Measurements from ENCODE around the gene SLC7A5. TPM values are rescaled to one million over a fixed set of nuclear protein-coding genes. Genes with fewer than 3 reads are reported as not detected.
A peak's percentile ranks its signal among the peaks of the same experiment; 100 is the strongest.

The SLC7A5 gene
- total and polyA plus RNA-seq, 2 of the 13 experiments (the other 11 are each of a cell fraction or from before 2014, with no cell fraction given), result 79.6 to 155 TPM

DNA sequence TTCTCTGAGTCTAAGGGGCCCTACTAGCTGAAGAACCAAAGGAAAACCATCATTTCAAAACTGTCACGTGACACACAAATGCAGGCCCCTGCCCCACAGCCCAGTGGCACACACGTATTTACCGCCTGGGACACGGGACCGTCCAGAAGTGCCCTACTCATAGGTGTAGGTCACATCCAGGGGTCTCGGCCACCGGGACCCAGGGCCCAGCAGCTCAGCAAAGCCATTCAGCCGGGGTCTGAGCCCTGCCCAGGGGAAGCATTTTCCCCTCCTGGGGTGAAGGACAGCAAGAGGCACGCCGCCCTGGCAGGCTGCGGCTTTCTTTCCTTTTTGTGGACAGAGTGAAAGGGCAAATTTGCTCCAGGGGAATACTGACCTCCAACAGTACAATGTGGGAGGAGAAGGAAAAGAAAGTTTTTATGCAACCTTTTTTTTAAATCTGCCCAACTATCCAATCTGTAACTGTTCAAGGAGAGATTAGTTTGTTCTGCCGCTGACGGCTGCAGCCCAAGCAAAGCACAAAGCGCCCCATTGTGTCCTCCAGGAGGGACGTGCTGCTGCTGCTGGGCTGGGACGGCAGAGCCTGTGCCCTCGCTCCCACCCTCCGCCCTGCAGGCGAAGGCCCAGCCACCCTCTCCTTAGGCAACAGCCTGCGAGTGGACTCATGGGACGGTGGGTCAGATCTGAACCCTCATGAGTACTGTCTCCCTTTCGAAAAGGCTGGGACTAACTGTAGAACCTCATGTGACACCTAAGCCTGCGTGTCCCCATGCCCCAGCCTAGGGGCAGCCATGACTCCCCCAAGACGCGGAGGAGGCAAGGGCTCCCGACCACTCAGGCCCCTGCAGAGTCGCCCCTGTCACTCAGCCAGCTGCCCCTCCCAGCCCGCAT lies 21.3 kb downstream of the SLC7A5 start (continued):
- TF ChIP-seq, protein P1, sequence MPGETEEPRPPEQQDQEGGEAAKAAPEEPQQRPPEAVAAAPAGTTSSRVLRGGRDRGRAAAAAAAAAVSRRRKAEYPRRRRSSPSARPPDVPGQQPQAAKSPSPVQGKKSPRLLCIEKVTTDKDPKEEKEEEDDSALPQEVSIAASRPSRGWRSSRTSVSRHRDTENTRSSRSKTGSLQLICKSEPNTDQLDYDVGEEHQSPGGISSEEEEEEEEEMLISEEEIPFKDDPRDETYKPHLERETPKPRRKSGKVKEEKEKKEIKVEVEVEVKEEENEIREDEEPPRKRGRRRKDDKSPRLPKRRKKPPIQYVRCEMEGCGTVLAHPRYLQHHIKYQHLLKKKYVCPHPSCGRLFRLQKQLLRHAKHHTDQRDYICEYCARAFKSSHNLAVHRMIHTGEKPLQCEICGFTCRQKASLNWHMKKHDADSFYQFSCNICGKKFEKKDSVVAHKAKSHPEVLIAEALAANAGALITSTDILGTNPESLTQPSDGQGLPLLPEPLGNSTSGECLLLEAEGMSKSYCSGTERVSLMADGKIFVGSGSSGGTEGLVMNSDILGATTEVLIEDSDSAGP (CRISPR knock-in tag; IDR thresholded peaks at IDR 0.05; ENCODE audit: borderline replicate concordance), result peak; percentile 83
- TF ChIP-seq E2F1 (CRISPR knock-in tag; IDR thresholded peaks at IDR 0.05) (peak; percentile 80), RFXAP (CRISPR knock-in tag; IDR thresholded peaks at IDR 0.05; ENCODE audit: borderline replicate concordance) (peak; percentile 83; the same call in 1 of the 2 replicates), ARNT (IDR thresholded peaks at IDR 0.05) (no peak), HNF4G (IDR thresholded peaks at IDR 0.05; ENCODE audit: borderline replicate concordance, low read depth, low read length) (peak; percentile 5; the same call in 1 of the 2 replicates), HNF4G (CRISPR knock-in tag; IDR thresholded peaks at IDR 0.05; ENCODE audit: borderline replicate concordance, low read depth) (peak; percentile 12; the same call in 1 of the 2 replicates), ZNF556 (CRISPR knock-in tag; IDR thresholded peaks at IDR 0.05; ENCODE audit: borderline replicate concordance) (peak; percentile 87; the same call in 1 of the 2 replicates), ARHGAP35 (CRISPR knock-in tag; IDR thresholded peaks at IDR 0.05; ENCODE audit: borderline replicate concordance) (0 out of 2 replicates have a peak, but pooled peaks have one; percentile 65), ZNF3 (CRISPR knock-in tag; IDR thresholded peaks at IDR 0.05) (no peak), ZNF678 (CRISPR knock-in tag; IDR thresholded peaks at IDR 0.05) (0 out of 2 replicates have a peak, but pooled peaks have one; percentile 16), ZNF816 (CRISPR knock-in tag; IDR thresholded peaks at IDR 0.05; ENCODE audit: borderline replicate concordance) (peak; percentile 61; the same call in 1 of the 2 replicates), TFAP4 (IDR thresholded peaks at IDR 0.05; ENCODE audit: borderline replicate concordance, low read depth) (peak; percentile 74; the same call in 1 of the 2 replicates), MZF1 (CRISPR knock-in tag; IDR thresholded peaks at IDR 0.05; ENCODE audit: borderline replicate concordance) (no peak), YEATS4 (CRISPR knock-in tag; IDR thresholded peaks at IDR 0.05; ENCODE audit: borderline replicate concordance) (peak; percentile 77; the same call in 1 of the 2 replicates), BORCS8-MEF2B (CRISPR knock-in tag; IDR thresholded peaks at IDR 0.05) (no peak), SALL1 (CRISPR knock-in tag; IDR thresholded peaks at IDR 0.05) (peak; percentile 91), HMG20B (CRISPR knock-in tag; conservative IDR thresholded peaks at IDR 0.05) (peak; percentile 37), ZNF251 (CRISPR knock-in tag; IDR thresholded peaks at IDR 0.05) (no peak)
- TF ChIP-seq, protein P2, sequence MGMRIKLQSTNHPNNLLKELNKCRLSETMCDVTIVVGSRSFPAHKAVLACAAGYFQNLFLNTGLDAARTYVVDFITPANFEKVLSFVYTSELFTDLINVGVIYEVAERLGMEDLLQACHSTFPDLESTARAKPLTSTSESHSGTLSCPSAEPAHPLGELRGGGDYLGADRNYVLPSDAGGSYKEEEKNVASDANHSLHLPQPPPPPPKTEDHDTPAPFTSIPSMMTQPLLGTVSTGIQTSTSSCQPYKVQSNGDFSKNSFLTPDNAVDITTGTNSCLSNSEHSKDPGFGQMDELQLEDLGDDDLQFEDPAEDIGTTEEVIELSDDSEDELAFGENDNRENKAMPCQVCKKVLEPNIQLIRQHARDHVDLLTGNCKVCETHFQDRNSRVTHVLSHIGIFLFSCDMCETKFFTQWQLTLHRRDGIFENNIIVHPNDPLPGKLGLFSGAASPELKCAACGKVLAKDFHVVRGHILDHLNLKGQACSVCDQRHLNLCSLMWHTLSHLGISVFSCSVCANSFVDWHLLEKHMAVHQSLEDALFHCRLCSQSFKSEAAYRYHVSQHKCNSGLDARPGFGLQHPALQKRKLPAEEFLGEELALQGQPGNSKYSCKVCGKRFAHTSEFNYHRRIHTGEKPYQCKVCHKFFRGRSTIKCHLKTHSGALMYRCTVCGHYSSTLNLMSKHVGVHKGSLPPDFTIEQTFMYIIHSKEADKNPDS (CRISPR knock-in tag; IDR thresholded peaks at IDR 0.05), result peak; percentile 35
- TF ChIP-seq, protein P3, sequence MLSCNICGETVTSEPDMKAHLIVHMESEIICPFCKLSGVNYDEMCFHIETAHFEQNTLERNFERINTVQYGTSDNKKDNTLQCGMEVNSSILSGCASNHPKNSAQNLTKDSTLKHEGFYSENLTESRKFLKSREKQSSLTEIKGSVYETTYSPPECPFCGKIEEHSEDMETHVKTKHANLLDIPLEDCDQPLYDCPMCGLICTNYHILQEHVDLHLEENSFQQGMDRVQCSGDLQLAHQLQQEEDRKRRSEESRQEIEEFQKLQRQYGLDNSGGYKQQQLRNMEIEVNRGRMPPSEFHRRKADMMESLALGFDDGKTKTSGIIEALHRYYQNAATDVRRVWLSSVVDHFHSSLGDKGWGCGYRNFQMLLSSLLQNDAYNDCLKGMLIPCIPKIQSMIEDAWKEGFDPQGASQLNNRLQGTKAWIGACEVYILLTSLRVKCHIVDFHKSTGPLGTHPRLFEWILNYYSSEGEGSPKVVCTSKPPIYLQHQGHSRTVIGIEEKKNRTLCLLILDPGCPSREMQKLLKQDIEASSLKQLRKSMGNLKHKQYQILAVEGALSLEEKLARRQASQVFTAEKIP (CRISPR knock-in tag; IDR thresholded peaks at IDR 0.05; ENCODE audit: borderline replicate concordance), result no peak
